HepG2 (cell line): Measurements from ENCODE around the gene CDC37. TPM values are rescaled to one million over a fixed set of nuclear protein-coding genes. Genes with fewer than 3 reads are reported as not detected.

ENCODE experiments used
- ATF7 ChIP-seq, 2 experiments: fragments of 450-650 bp in 1 of 2; sonication (generic) in 1 of 2; formaldehyde crosslinking in 1 of 2; IDR thresholded peaks; 2 replicates each; pipeline versions ENCODE4 v1.4.0 to v1.6.1; 2016 to 2020; ENCODE audit warnings: antibody characterized with exemption in 1 of 2, mild to moderate bottlenecking in 1 of 2, missing genetic modification reagents in 1 of 2
- CBX2 ChIP-seq, 2 experiments: fragments of 200-600 bp in 1 of 2; sonication (generic); formaldehyde crosslinking in 1 of 2; IDR thresholded peaks; 2 replicates each; pipeline versions ENCODE4 v1.7.0 to v1.8.1; 2018 to 2022; ENCODE audit warnings: low read depth in 2 of 2, low read length in 1 of 2, mild to moderate bottlenecking in 1 of 2, missing genetic modification reagents in 1 of 2
- CREBL2 ChIP-seq: sonication (generic); formaldehyde crosslinking; IDR thresholded peaks from 2 replicates; pipeline ENCODE4 v1.8.1; 2023; ENCODE audit warnings: missing genetic modification reagents, mild to moderate bottlenecking, borderline replicate concordance
- DMAP1 ChIP-seq: IDR thresholded peaks from 2 replicates; pipeline ENCODE4 v1.6.1; 2016
- FOXA1 ChIP-seq, 2 experiments: fragments of 450-650 bp in 1 of 2; sonication (generic) in 1 of 2; formaldehyde crosslinking in 1 of 2; IDR thresholded peaks; 2 replicates each; pipeline versions ENCODE4 v1.4.0 to v1.6.1; 2016 to 2020; ENCODE audit warnings: missing genetic modification reagents in 1 of 2
- IKZF5 ChIP-seq: IDR thresholded peaks from 2 replicates; pipeline ENCODE4 v1.6.1; 2018; ENCODE audit warnings: missing genetic modification reagents, mild to moderate bottlenecking, missing compliant biosample characterization
- MTF2 ChIP-seq: sonication (generic); formaldehyde crosslinking; IDR thresholded peaks from 2 replicates; pipeline ENCODE4 v1.5.0; 2020; ENCODE audit warnings: missing genetic modification reagents, borderline replicate concordance
- PITX1 ChIP-seq: sonication (generic); formaldehyde crosslinking; IDR thresholded peaks from 2 replicates; pipeline ENCODE4 v1.5.1; 2020; ENCODE audit warnings: mild to moderate bottlenecking, missing genetic modification reagents
- POLR2G ChIP-seq: fragments of 200-400 bp; formaldehyde crosslinking; IDR thresholded peaks from 2 replicates; pipeline ENCODE4 v1.6.1; 2018; ENCODE audit warnings: mild to moderate bottlenecking, low read depth, low read length, moderate library complexity
- REL ChIP-seq: sonication (generic); formaldehyde crosslinking; conservative IDR thresholded peaks from 2 replicates; pipeline ENCODE4 v1.8.0; 2022; ENCODE audit warnings: mild to moderate bottlenecking, missing genetic modification reagents, moderate library complexity
- SOX13 ChIP-seq, 3 experiments: fragments of 450-650 bp in 1 of 3; sonication (generic) in 1 of 3; formaldehyde crosslinking in 1 of 3; IDR thresholded peaks in 2 of 3; conservative IDR thresholded peaks in 1 of 3; 2 replicates each; pipeline versions ENCODE4 v1.5.0 to v1.6.1; 2016 to 2020; ENCODE audit warnings: antibody characterized with exemption in 1 of 3, mild to moderate bottlenecking in 1 of 3, missing compliant biosample characterization in 1 of 3, missing genetic modification reagents in 1 of 3, moderate library complexity in 1 of 3
- SP5 ChIP-seq: IDR thresholded peaks from 2 replicates; pipeline ENCODE4 v1.6.1; 2016; ENCODE audit warnings: low read depth, borderline replicate concordance
- TCF7L2 ChIP-seq: IDR thresholded peaks from 2 replicates; pipeline ENCODE4 v1.6.1; 2011; ENCODE audit warnings: mild to moderate bottlenecking, low read depth, low read length, moderate library complexity
- U2AF1 ChIP-seq: fragments of 200-400 bp; formaldehyde crosslinking; optimal IDR thresholded peaks from 2 replicates; pipeline ENCODE3; 2017; ENCODE audit warnings: mild to moderate bottlenecking, low read depth, low read length
- ZBTB7B ChIP-seq: sonication (generic); formaldehyde crosslinking; IDR thresholded peaks from 2 replicates; pipeline ENCODE4 v1.4.0; 2020; ENCODE audit warnings: missing genetic modification reagents
- ZFP36L2 ChIP-seq: sonication (generic); formaldehyde crosslinking; IDR thresholded peaks from 2 replicates; pipeline ENCODE4 v1.4.0; 2020; ENCODE audit warnings: missing genetic modification reagents
- ZMYM2 ChIP-seq: sonication (generic); formaldehyde crosslinking; IDR thresholded peaks from 2 replicates; pipeline ENCODE4 v1.8.0; 2022; ENCODE audit warnings: mild to moderate bottlenecking, missing genetic modification reagents
- ZNF136 ChIP-seq: sonication (generic); formaldehyde crosslinking; IDR thresholded peaks from 2 replicates; pipeline ENCODE4 v1.8.1; 2022; ENCODE audit warnings: low read depth, mild to moderate bottlenecking, moderate library complexity, missing genetic modification reagents
- ZNF329 ChIP-seq: sonication (generic); formaldehyde crosslinking; IDR thresholded peaks from 2 replicates; pipeline ENCODE4 v1.9.0; 2021; ENCODE audit warnings: low read depth, mild to moderate bottlenecking, missing genetic modification reagents
- ZNF660 ChIP-seq: sonication (generic); formaldehyde crosslinking; IDR thresholded peaks from 2 replicates; pipeline ENCODE4 v1.5.1; 2020; ENCODE audit warnings: mild to moderate bottlenecking, low read depth, missing genetic modification reagents, borderline replicate concordance
- ZNF781 ChIP-seq: sonication (generic); formaldehyde crosslinking; IDR thresholded peaks from 2 replicates; pipeline ENCODE4 v1.5.1; 2020; ENCODE audit warnings: borderline replicate concordance, mild to moderate bottlenecking, missing genetic modification reagents; ENCODE audit errors: not compliant biosample characterization
- ZXDC ChIP-seq: sonication (generic); formaldehyde crosslinking; IDR thresholded peaks from 2 replicates; pipeline ENCODE4 v1.5.0; 2020; ENCODE audit warnings: mild to moderate bottlenecking, missing genetic modification reagents
- polyA plus RNA-seq, 8 experiments: library from polyadenylated mRNA; depleted of rRNA in 3 of 8; stranded (reverse) in 7 of 8; unstranded in 1 of 8; fragments of >200 nt; fragmentation: Illumina TruSeq in 4 of 8; extraction: Trizol in 4 of 8; gene quantifications; 2 replicates each; pipeline versions ENCODE4 v1.2.1 to v1.2.3, GENCODE V29; 2011 to 2016; ENCODE audit warnings: low read depth in 4 of 8, missing spikeins in 1 of 8, mixed read lengths in 1 of 8; ENCODE audit not compliant: insufficient read depth in 1 of 8
- total RNA-seq, 5 experiments: library from RNA; depleted of rRNA; stranded (reverse); fragments of >200 nt; fragmentation: Illumina TruSeq; extraction: Trizol; gene quantifications; 2 replicates each; pipeline ENCODE4 v1.2.3, GENCODE V29; 2016; ENCODE audit warnings: low read depth in 1 of 5
- TF ChIP-seq, protein P1 (sequence below): sonication (generic); formaldehyde crosslinking; IDR thresholded peaks from 2 replicates; pipeline ENCODE4 v1.4.0; 2020; ENCODE audit warnings: missing genetic modification reagents, mild to moderate bottlenecking, borderline replicate concordance

Gene CDC37
- total and polyA plus RNA-seq, 2 of the 13 experiments (the other 11 are each of a cell fraction or from before 2014, with no cell fraction given): 158 to 177 TPM

DNA sequence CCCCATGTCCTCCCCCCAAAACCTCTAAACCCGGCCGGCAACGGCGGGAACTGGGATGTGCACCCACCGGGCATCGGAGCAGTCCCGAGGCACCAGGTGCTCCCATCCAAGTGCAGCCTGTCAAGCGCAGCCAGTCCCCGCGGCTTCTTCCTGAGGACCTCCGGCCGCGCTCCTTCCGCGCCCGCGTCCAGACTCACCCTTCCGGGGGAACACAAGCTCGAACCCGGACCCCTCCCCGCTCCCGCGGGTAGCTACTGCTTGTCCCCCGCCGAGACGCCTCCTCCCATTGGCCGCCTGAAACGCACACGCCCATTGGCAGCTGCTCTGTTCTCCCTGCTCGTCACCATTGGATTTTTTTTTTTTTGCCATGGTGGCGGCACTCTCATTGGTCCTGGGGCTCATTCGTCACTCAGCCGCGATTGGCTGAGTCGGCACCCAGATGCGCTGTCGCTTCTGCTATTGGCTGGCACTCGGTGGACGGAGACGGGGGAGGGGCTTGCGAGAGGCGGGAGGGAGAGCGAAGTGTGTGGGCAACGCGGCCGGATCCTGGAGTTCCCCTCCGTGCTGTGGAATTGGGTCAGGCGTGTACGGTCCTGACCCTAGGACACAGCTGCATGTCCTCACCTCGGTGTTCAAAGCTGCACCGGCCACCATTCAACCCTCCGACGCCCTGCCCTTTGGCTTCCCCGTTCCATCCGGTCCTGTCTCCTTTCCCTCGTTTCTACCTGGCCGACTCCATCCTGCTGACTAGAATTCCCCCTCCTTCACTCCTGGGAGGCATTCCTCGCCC lies 22.8 kb downstream of the CDC37 start, which contains the start of gene TYK2 (continued):
- no peak for TF ChIP-seq CREBL2 (CRISPR knock-in tag)
- no peak for TF ChIP-seq SOX13 (IDR thresholded peaks at IDR 0.05)
- no peak for TF ChIP-seq SOX13 (CRISPR knock-in tag; conservative IDR thresholded peaks at IDR 0.05 in 1 of 2, IDR thresholded peaks at IDR 0.05 in 1 of 2)
- TF ChIP-seq ZBTB7B (CRISPR knock-in tag): peak; percentile 77
- no peak for TF ChIP-seq ATF7 (IDR thresholded peaks at IDR 0.05)
- no peak for TF ChIP-seq ATF7 (CRISPR knock-in tag; IDR thresholded peaks at IDR 0.05)
- TF ChIP-seq ZNF660 (CRISPR knock-in tag): no peak
- peak; percentile 36; the same call in 1 of the 2 replicates for TF ChIP-seq IKZF5 (CRISPR knock-in tag)
- TF ChIP-seq ZFP36L2: no peak
- TF ChIP-seq ZNF136: no peak; the same call in 1 of the 2 replicates
- TF ChIP-seq ZXDC (CRISPR knock-in tag): no peak; the same call in 1 of the 2 replicates
- TF ChIP-seq REL (CRISPR knock-in tag): no peak
- TF ChIP-seq U2AF1: no peak
- TF ChIP-seq DMAP1 (CRISPR knock-in tag): peak; percentile 69; the same call in 1 of the 2 replicates
- no peak for TF ChIP-seq FOXA1 (IDR thresholded peaks at IDR 0.05)
- TF ChIP-seq FOXA1 (CRISPR knock-in tag; IDR thresholded peaks at IDR 0.05): no peak
- TF ChIP-seq ZNF329: no peak; the same call in 1 of the 2 replicates
- no peak for TF ChIP-seq TCF7L2
- no peak for TF ChIP-seq PITX1 (CRISPR knock-in tag)
- no peak for TF ChIP-seq MTF2
- TF ChIP-seq CBX2 (IDR thresholded peaks at IDR 0.05; ENCODE audit: low read depth, low read length): no peak
- no peak for TF ChIP-seq CBX2 (CRISPR knock-in tag; IDR thresholded peaks at IDR 0.05; ENCODE audit: low read depth)
- peak; percentile 76; the same call in 1 of the 2 replicates for TF ChIP-seq ZMYM2 (CRISPR knock-in tag)
- TF ChIP-seq POLR2G: peak; percentile 93
- TF ChIP-seq, protein P1, sequence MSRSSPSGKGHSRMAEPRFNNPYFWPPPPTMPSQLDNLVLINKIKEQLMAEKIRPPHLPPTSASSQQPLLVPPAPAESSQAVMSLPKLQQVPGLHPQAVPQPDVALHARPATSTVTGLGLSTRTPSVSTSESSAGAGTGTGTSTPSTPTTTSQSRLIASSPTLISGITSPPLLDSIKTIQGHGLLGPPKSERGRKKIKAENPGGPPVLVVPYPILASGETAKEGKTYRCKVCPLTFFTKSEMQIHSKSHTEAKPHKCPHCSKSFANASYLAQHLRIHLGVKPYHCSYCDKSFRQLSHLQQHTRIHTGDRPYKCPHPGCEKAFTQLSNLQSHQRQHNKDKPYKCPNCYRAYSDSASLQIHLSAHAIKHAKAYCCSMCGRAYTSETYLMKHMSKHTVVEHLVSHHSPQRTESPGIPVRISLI (CRISPR knock-in tag): peak; percentile 100
- no peak for TF ChIP-seq ZNF781 (CRISPR knock-in tag)
- TF ChIP-seq SP5 (CRISPR knock-in tag): peak; percentile 29; the same call in 1 of the 2 replicates
